ENCODE measurements around the gene KDM4C. TPM values are rescaled to one million over a fixed set of nuclear protein-coding genes. Genes with fewer than 3 reads are reported as not detected.
"Not testable (repeated sequence)": the region's sequence is repeated elsewhere in the genome, so short reads cannot be mapped to it uniquely, and the experiment has no call there.

The KDM4C gene
- total RNA-seq, 1 donor from 2014 or later: 16.5 TPM

DNA sequence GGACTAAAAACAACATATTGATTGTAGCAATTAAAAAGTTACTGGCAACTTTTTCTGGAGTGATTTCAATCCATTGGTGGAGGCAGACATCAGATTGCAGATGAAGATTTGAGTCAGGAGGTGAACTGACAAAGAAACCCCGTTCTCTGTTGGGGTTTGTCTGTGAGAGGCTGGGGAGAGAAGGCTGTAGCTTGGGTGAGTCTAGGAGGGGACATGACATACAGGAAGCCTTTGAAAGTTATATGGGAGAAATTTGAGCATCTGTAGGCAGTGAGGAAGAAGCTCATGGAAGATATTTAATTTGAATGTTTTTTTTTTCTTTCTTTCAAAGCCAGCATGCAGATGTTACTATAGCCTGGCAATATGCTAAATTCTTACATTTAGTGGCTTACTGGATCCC lies 26.0 kb downstream of the KDM4C start:
- no peaks in the 10 kb centered on the region for H3K36me3 Mint-ChIP-seq
- no peak for DNase-seq (ENCODE audit: extremely low spot score, unreplicated experiment)
- no peaks in the 10 kb centered on the region for H3K27me3 Mint-ChIP-seq
- H3K4me1 Mint-ChIP-seq (ENCODE audit: unreplicated experiment): peaks cover 33% of the 10 kb centered on the region
- no peak overlapping the region for H3K4me3 Mint-ChIP-seq
- no peak overlapping the region for H3K27ac Mint-ChIP-seq
- TF ChIP-seq, protein P1, sequence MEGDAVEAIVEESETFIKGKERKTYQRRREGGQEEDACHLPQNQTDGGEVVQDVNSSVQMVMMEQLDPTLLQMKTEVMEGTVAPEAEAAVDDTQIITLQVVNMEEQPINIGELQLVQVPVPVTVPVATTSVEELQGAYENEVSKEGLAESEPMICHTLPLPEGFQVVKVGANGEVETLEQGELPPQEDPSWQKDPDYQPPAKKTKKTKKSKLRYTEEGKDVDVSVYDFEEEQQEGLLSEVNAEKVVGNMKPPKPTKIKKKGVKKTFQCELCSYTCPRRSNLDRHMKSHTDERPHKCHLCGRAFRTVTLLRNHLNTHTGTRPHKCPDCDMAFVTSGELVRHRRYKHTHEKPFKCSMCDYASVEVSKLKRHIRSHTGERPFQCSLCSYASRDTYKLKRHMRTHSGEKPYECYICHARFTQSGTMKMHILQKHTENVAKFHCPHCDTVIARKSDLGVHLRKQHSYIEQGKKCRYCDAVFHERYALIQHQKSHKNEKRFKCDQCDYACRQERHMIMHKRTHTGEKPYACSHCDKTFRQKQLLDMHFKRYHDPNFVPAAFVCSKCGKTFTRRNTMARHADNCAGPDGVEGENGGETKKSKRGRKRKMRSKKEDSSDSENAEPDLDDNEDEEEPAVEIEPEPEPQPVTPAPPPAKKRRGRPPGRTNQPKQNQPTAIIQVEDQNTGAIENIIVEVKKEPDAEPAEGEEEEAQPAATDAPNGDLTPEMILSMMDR (conservative IDR thresholded peaks at IDR 0.05): no peak
- H3K9me3 Mint-ChIP-seq: no peaks in the 10 kb centered on the region

DNA sequence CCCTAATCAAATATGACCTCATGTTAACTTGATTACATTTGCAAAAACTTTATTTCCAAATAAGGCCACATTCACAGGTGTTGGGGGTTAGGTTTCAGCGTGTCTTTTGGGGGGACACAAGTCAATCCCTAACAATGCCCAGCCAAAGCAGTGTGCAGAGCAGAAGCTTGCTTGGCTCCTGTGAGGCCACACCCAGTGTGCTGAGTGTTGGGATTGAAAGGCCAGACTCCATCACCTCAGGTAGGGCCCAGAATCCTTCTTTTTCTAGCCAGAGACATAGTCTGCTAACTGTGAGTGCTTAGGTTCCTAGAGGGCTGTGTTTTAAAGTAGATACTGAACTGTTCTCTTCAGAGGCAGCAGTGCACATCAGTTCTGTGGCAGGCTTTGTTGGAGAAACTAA lies 27.9 kb downstream of the KDM4C start:
- H3K27ac Mint-ChIP-seq: no peak overlapping the region
- no peak overlapping the region for H3K4me3 Mint-ChIP-seq
- peaks cover 26% of the 10 kb centered on the region for H3K4me1 Mint-ChIP-seq (ENCODE audit: unreplicated experiment)
- H3K36me3 Mint-ChIP-seq: no peaks in the 10 kb centered on the region
- H3K27me3 Mint-ChIP-seq: no peaks in the 10 kb centered on the region
- no peak for DNase-seq (ENCODE audit: extremely low spot score, unreplicated experiment)
- TF ChIP-seq, protein P1 (conservative IDR thresholded peaks at IDR 0.05): no peak
- H3K9me3 Mint-ChIP-seq: no peaks in the 10 kb centered on the region

DNA sequence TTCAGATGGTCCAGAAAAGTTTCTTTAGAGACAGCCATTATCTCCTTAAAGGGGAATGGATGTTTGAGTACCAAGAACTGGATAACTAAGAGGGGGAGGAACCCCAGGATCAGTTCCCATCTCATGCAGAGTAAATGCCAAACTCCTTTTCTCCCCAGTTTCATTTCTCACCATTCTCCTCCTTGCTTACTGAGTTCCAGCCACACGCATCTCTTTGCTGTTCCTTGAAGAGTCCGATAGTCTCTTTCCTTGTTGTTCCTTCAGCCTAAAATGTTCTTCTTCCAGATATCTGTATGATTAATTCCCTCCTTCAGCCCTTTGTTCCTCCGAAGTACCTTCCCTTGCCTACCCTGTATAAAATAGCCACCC lies 30.0 kb downstream of the KDM4C start:
- H3K4me1 Mint-ChIP-seq (ENCODE audit: unreplicated experiment): peaks cover 22% of the 10 kb centered on the region
- H3K27me3 Mint-ChIP-seq: no peaks in the 10 kb centered on the region
- no peaks in the 10 kb centered on the region for H3K36me3 Mint-ChIP-seq
- DNase-seq (ENCODE audit: extremely low spot score, unreplicated experiment): no peak
- H3K27ac Mint-ChIP-seq: peak overlapping the region; percentile 70
- no peaks in the 10 kb centered on the region for H3K9me3 Mint-ChIP-seq
- H3K4me3 Mint-ChIP-seq: peak overlapping the region; percentile 53
- TF ChIP-seq, protein P1 (conservative IDR thresholded peaks at IDR 0.05): no peak

DNA sequence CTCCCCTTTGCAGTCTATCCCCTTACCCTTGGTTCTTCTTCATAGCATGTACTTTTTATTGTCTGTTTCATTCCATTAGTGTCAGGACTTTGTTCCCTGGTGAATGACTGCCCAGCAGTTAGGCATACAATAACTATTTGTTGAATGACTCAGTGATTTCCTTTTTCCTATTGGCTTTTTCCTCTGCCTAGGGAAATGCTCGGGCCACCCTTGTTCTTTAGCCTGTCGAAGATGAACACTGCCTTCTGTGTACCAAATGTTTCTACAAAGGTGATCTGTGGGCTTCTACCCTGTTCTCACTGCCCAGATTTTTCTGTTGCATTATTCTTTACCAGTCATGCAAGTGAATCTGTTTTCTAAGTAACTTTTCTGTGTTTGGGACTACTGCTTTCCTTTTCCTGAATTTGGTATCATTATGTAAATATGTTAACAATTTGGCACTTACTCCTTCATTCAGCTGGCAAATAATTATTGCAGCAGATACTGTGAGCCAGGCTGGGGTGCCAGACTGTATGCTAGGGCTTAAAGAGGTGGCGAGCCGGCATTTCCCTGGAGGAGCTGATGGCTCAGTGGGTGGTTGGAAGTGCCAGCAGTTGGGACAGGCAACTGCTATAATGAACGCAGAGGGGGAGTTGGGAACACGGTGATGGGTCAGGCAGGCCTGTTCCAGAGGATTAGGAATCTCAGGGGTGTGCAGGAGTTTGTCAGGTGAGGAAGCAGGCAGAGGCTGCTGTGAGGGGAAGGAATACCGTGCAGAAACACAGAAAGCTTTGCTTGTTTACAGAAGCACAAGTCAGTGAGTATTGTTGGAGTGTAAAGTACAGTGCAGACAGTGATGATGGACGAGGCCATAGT lies 30.6 kb downstream of the KDM4C start:
- Mint-ChIP-seq H3K4me3 (peak overlapping the region; percentile 53), H3K27ac (peak overlapping the region; percentile 70), H3K36me3 (no peaks in the 10 kb centered on the region), H3K27me3 (no peaks in the 10 kb centered on the region), H3K9me3 (no peaks in the 10 kb centered on the region), H3K4me1 (ENCODE audit: unreplicated experiment) (peaks cover 20% of the 10 kb centered on the region)
- TF ChIP-seq, protein P1 (conservative IDR thresholded peaks at IDR 0.05): no peak
- DNase-seq (ENCODE audit: extremely low spot score, unreplicated experiment): no peak

DNA sequence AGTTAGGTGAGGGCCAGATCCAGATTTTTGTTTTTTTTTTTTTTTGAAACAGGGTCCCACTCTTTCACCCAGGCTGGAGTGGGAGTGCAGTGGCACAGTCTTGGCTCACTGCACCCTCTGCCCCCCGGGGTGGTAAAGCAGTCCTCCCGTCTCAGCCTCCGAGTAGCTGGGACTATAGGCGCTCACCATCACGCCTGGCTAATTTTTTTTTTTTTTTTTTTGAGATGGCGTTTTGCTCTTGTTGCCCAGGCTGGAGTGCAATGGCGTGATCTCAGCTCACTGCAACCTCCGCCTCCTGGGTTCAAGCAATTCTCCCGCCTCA lies 31.2 kb downstream of the KDM4C start:
- not testable (repeated sequence) for H3K27me3 Mint-ChIP-seq; H3K4me3 Mint-ChIP-seq; DNase-seq (ENCODE audit: extremely low spot score, unreplicated experiment); H3K36me3 Mint-ChIP-seq; H3K9me3 Mint-ChIP-seq; H3K27ac Mint-ChIP-seq
- peaks cover 16% of the 10 kb centered on the region for H3K4me1 Mint-ChIP-seq (ENCODE audit: unreplicated experiment)

DNA sequence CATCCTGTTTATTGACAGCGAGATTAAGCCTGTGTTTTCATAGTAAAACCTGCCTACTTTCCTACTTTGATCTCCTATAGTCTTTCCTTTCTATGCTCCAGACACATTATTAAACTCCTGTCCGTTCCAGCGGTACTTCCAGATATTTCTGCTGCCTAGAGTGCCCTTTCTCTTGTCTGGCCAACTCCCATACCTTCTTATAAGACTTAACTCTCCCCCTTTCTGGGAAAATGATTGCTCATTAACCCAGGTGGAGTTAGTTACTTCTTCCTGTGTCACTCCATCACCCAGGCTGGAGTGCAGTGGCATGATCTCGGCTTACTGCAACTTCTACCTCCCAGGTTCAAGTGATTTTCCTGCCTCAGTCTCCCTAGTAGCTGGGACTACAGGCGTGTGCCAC lies 33.1 kb downstream of the KDM4C start:
- peaks cover 16% of the 10 kb centered on the region for H3K4me1 Mint-ChIP-seq (ENCODE audit: unreplicated experiment)
- no peak overlapping the region for H3K27ac Mint-ChIP-seq
- peaks cover 5% of the 10 kb centered on the region for H3K36me3 Mint-ChIP-seq
- H3K27me3 Mint-ChIP-seq: no peaks in the 10 kb centered on the region
- no peak overlapping the region for H3K4me3 Mint-ChIP-seq
- H3K9me3 Mint-ChIP-seq: no peaks in the 10 kb centered on the region
- DNase-seq (ENCODE audit: extremely low spot score, unreplicated experiment): no peak
- TF ChIP-seq, protein P1 (conservative IDR thresholded peaks at IDR 0.05): no peak
